Vagina (tissue), 2 donors: Measurements from ENCODE around the gene LMO7. TPM values are rescaled to one million over a fixed set of nuclear protein-coding genes. Genes with fewer than 3 reads are reported as not detected.

Experiments
- DNase-seq, 2 donors: peaks; one replicate each; pipeline ENCODE4 v3.0.0-alpha.2; 2017; ENCODE audit errors: extremely low spot score in 2 of 2
- H3K27ac ChIP-seq: fragments of 200-600 bp; sonication (generic); one replicate; pipeline ENCODE4 v1.5.1; 2019
- H3K27me3 ChIP-seq: fragments of 200-600 bp; sonication (generic); one replicate; pipeline ENCODE4 v1.5.1; 2019
- H3K36me3 ChIP-seq, 2 donors: fragments of 200-600 bp; sonication (generic); one replicate each; pipeline ENCODE4 v1.5.1; 2017 to 2019
- H3K4me1 ChIP-seq: fragments of 200-600 bp; sonication (generic); one replicate; pipeline ENCODE4 v1.5.1; 2019
- H3K4me3 ChIP-seq, 2 donors: fragments of 200-600 bp; sonication (generic); 1 replicate in 1 of 2; 2 replicates in 1 of 2; pipeline ENCODE4 v1.5.1; 2016 to 2019
- H3K9me3 ChIP-seq: fragments of 200-600 bp; sonication (generic); one replicate; pipeline ENCODE4 v1.5.1; 2019
- POLR2A ChIP-seq, 2 donors: fragments of 450-650 bp; IDR thresholded peaks; one replicate each; pipeline ENCODE4 v1.6.1; 2017; ENCODE audit warnings: antibody characterized with exemption in 2 of 2, mild to moderate bottlenecking in 2 of 2, moderate library complexity in 2 of 2
- POLR2AphosphoS5 ChIP-seq, 2 donors: sonication (generic); formaldehyde crosslinking; IDR thresholded peaks; one replicate each; pipeline ENCODE4 v1.9.0; 2017; ENCODE audit warnings: antibody characterized with exemption in 2 of 2, mild to moderate bottlenecking in 2 of 2, low read depth in 1 of 2; ENCODE audit not compliant: insufficient read depth in 1 of 2
- intact Hi-C: fragments of 100-400 bp; cut with DNase I; formaldehyde crosslinking; loops from one replicate; pipeline ENCODE4 v1.15.1; 2023
- total RNA-seq: library from RNA; depleted of rRNA; stranded (reverse); fragments of >200 nt; gene quantifications from one replicate; pipeline ENCODE4 v1.2.3, GENCODE V29; 2016
- TF ChIP-seq, protein P1 (sequence below), 3 experiments: fragments of 450-650 bp in 2 of 3; fragments of 200-600 bp in 1 of 3; sonication (generic) in 1 of 3; IDR thresholded peaks; one replicate each; pipeline ENCODE4 v1.5.1; 2017 to 2019; ENCODE audit warnings: antibody characterized with exemption in 3 of 3, mild to moderate bottlenecking in 2 of 3, moderate library complexity in 2 of 3

Gene LMO7
- total RNA-seq, 1 donor from 2014 or later = 85.4 TPM

- no peak for DNase-seq
- TF ChIP-seq POLR2A (IDR thresholded peaks at IDR 0.05) (no peak), POLR2AphosphoS5 (IDR thresholded peaks at IDR 0.05; ENCODE audit: insufficient read depth in 1 of 2, low read depth in 1 of 2) (no peak)
- TF ChIP-seq, protein P1, sequence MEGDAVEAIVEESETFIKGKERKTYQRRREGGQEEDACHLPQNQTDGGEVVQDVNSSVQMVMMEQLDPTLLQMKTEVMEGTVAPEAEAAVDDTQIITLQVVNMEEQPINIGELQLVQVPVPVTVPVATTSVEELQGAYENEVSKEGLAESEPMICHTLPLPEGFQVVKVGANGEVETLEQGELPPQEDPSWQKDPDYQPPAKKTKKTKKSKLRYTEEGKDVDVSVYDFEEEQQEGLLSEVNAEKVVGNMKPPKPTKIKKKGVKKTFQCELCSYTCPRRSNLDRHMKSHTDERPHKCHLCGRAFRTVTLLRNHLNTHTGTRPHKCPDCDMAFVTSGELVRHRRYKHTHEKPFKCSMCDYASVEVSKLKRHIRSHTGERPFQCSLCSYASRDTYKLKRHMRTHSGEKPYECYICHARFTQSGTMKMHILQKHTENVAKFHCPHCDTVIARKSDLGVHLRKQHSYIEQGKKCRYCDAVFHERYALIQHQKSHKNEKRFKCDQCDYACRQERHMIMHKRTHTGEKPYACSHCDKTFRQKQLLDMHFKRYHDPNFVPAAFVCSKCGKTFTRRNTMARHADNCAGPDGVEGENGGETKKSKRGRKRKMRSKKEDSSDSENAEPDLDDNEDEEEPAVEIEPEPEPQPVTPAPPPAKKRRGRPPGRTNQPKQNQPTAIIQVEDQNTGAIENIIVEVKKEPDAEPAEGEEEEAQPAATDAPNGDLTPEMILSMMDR (IDR thresholded peaks at IDR 0.05) = no peak
- H3K4me1 ChIP-seq = peaks cover 5% of the 10 kb centered on the region
- no peaks in the 10 kb centered on the region for H3K9me3 ChIP-seq
- intact Hi-C loops = no loop called here
- no peak overlapping the region for H3K27ac ChIP-seq
- no peaks in the 10 kb centered on the region for H3K27me3 ChIP-seq
- no peaks in the 10 kb centered on the region for H3K36me3 ChIP-seq
- H3K4me3 ChIP-seq = no peak overlapping the region
Measured at GRCh38 chr13:75700552-75700951, 64.4 kb downstream of the LMO7 start.

- no peaks in the 10 kb centered on the region for H3K36me3 ChIP-seq
Measured at GRCh38 chr13:75702476-75702875, 66.3 kb downstream of the LMO7 start.

GRCh38 chr13:75703769-75704168, 67.6 kb downstream of the LMO7 start:
- Histone ChIP-seq H3K36me3 (no peaks in the 10 kb centered on the region), H3K4me1 (peaks cover 10% of the 10 kb centered on the region), H3K27ac (no peak overlapping the region), H3K9me3 (no peaks in the 10 kb centered on the region), H3K27me3 (no peaks in the 10 kb centered on the region), H3K4me3 (no peak overlapping the region)
- TF ChIP-seq POLR2A (IDR thresholded peaks at IDR 0.05) (no peak), POLR2AphosphoS5 (IDR thresholded peaks at IDR 0.05; ENCODE audit: insufficient read depth in 1 of 2, low read depth in 1 of 2) (no peak)
- TF ChIP-seq, protein P1 (IDR thresholded peaks at IDR 0.05) = no peak
- no peak for DNase-seq
- intact Hi-C loops = no loop called here

More at GRCh38 chr13:75702476-75702875, 66.3 kb downstream of the LMO7 start:
- H3K27me3 ChIP-seq = no peaks in the 10 kb centered on the region
- H3K4me1 ChIP-seq = peaks cover 10% of the 10 kb centered on the region
- DNase-seq = no peak
- no peak overlapping the region for H3K27ac ChIP-seq
- TF ChIP-seq POLR2AphosphoS5 (IDR thresholded peaks at IDR 0.05; ENCODE audit: insufficient read depth in 1 of 2, low read depth in 1 of 2) = no peak
- TF ChIP-seq, protein P1 (IDR thresholded peaks at IDR 0.05) = no peak
- no peak for TF ChIP-seq POLR2A (IDR thresholded peaks at IDR 0.05)
- no peaks in the 10 kb centered on the region for H3K9me3 ChIP-seq
- intact Hi-C loops = no loop called here
- H3K4me3 ChIP-seq = no peak overlapping the region

DNA sequence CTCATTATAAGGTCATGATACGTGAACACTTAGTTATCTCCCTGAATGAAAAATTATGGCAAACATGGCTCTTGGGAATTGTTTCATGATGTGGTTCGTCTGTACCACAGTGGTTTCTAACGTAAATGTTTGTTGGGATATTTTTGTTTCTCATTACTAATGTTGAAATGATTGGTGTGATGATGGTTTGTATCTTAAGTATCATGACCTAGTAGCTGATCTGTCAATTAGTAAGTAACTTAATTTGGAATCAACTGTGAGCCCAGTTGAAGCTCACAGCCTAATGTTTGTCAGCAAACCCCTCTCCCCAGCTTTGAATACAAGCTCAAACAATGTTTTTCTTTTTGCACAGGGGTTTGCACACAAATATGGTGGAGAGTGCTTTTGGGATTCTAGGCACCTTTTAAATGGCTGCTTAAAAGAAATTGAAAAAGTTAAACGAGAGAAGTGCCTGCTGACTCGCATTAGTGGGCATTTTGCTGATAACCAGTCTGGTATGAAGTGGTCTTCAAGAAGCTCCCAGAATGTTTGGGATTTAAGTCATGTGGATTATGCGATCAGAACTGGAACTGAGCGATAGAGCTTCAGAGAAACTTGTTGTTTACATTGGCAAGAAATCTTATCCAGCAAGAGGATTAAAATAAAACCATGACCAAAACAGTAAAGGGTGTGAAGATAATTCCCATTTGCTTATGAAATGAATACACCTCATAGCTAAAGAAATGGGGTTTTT, 68.2 kb downstream of the LMO7 start:
- TF ChIP-seq POLR2AphosphoS5 (IDR thresholded peaks at IDR 0.05; ENCODE audit: insufficient read depth in 1 of 2, low read depth in 1 of 2) (no peak), POLR2A (IDR thresholded peaks at IDR 0.05) (no peak)
- TF ChIP-seq, protein P1 (IDR thresholded peaks at IDR 0.05) = no peak
- Histone ChIP-seq H3K27ac (no peak overlapping the region), H3K9me3 (no peaks in the 10 kb centered on the region), H3K36me3 (no peaks in the 10 kb centered on the region), H3K4me3 (no peak overlapping the region), H3K27me3 (no peaks in the 10 kb centered on the region), H3K4me1 (peaks cover 10% of the 10 kb centered on the region)
- DNase-seq = no peak
- intact Hi-C loops = no loop called here

DNA sequence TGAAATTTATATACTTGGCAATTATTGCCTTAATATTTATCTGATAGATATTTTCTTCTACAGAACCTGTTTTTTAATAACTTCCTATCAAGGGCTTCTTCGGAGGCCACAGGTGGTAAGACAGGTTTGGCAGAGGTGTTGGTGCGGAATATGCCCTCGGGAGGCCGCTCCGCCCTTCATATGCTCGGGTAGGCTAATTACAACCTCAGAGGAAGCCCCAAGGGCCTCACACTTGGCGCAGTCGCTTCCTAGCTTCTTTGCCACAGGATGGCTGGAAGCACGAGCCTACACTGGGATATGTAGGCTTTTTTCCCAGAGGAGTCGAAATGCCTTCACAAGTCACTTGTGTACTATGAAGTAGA, 68.8 kb downstream of the LMO7 start:
- Histone ChIP-seq H3K4me3 (no peak overlapping the region), H3K9me3 (no peaks in the 10 kb centered on the region), H3K36me3 (no peaks in the 10 kb centered on the region), H3K27ac (no peak overlapping the region), H3K4me1 (peaks cover 10% of the 10 kb centered on the region), H3K27me3 (no peaks in the 10 kb centered on the region)
- DNase-seq = no peak
- peak in 1 of 2 donors; percentile 7 for TF ChIP-seq POLR2AphosphoS5 (IDR thresholded peaks at IDR 0.05; ENCODE audit: insufficient read depth in 1 of 2, low read depth in 1 of 2)
- TF ChIP-seq, protein P1 (IDR thresholded peaks at IDR 0.05) = no peak
- intact Hi-C loops = no loop called here
